Progenitor cell of endocrine pancreas (in vitro differentiated cells): ENCODE data around the gene NEK1. TPM values are rescaled to one million over a fixed set of nuclear protein-coding genes. Genes with fewer than 3 reads are reported as not detected.
"Not testable (repeated sequence)": the region's sequence is repeated elsewhere in the genome, so short reads cannot be mapped to it uniquely, and the experiment has no call there.

Experiments
- DNase-seq: peaks from one replicate; pipeline ENCODE4 v3.0.0; 2021; ENCODE audit warnings: low spot score; ENCODE audit not compliant: unreplicated experiment
- H3K27ac Mint-ChIP-seq: 2 replicates; pipeline ENCODE4 v1.8.0; 2021; ENCODE audit warnings: mild to moderate bottlenecking, moderate library complexity, mixed read lengths
- H3K27me3 Mint-ChIP-seq: 2 replicates; pipeline ENCODE4 v1.8.0; 2021; ENCODE audit warnings: mixed read lengths
- H3K36me3 Mint-ChIP-seq: 2 replicates; pipeline ENCODE4 v1.8.0; 2022; ENCODE audit warnings: mixed read lengths; ENCODE audit not compliant: insufficient read depth
- H3K4me1 Mint-ChIP-seq: 2 replicates; pipeline ENCODE4 v1.8.0; 2021; ENCODE audit warnings: low read depth, mixed read lengths
- H3K4me3 Mint-ChIP-seq: 2 replicates; pipeline ENCODE4 v1.8.0; 2021; ENCODE audit warnings: low read depth, mild to moderate bottlenecking, moderate library complexity, mixed read lengths
- H3K9me3 Mint-ChIP-seq: 2 replicates; pipeline ENCODE4 v1.8.0; 2021; ENCODE audit warnings: low read depth, mixed read lengths
- total RNA-seq: library from RNA; stranded (reverse); gene quantifications from 2 replicates; pipeline ENCODE4 v1.2.1, GENCODE V29; 2021
- TF ChIP-seq, protein P1 (sequence below): fragments of 200-600 bp; sonication (generic); IDR thresholded peaks from one replicate; pipeline ENCODE4 v1.5.0; 2021; ENCODE audit warnings: antibody characterized with exemption, mild to moderate bottlenecking; ENCODE audit not compliant: unreplicated experiment

NEK1 gene
- total RNA-seq, 1 donor from 2014 or later: 15.0 TPM

DNA sequence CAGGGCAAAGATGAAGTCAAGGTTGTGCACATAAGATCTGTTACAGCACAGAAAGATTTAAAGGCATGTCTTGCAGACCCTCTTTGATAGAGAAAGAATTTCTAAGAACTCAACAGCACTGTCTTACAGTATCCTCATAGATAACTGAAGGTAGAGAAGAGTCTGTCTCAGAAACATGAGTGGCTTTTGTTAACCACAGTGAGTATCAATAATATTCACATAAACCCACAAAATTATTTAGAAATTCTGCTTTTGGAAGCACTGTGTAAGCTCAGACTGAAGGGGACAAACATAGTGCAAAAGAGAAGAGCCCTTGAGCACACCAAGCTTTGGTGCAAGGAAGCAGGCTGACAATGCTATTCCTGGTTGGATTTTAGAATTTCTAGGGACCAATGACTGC lies 175.6 kb downstream of the NEK1 start:
- DNase-seq: no peak
- Mint-ChIP-seq H3K36me3 (no peaks in the 10 kb centered on the region), H3K27ac (no peak overlapping the region), H3K4me3 (no peak overlapping the region), H3K27me3 (no peaks in the 10 kb centered on the region), H3K4me1 (peaks cover 18% of the 10 kb centered on the region), H3K9me3 (no peaks in the 10 kb centered on the region)
- TF ChIP-seq, protein P1, sequence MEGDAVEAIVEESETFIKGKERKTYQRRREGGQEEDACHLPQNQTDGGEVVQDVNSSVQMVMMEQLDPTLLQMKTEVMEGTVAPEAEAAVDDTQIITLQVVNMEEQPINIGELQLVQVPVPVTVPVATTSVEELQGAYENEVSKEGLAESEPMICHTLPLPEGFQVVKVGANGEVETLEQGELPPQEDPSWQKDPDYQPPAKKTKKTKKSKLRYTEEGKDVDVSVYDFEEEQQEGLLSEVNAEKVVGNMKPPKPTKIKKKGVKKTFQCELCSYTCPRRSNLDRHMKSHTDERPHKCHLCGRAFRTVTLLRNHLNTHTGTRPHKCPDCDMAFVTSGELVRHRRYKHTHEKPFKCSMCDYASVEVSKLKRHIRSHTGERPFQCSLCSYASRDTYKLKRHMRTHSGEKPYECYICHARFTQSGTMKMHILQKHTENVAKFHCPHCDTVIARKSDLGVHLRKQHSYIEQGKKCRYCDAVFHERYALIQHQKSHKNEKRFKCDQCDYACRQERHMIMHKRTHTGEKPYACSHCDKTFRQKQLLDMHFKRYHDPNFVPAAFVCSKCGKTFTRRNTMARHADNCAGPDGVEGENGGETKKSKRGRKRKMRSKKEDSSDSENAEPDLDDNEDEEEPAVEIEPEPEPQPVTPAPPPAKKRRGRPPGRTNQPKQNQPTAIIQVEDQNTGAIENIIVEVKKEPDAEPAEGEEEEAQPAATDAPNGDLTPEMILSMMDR: no peak

DNA sequence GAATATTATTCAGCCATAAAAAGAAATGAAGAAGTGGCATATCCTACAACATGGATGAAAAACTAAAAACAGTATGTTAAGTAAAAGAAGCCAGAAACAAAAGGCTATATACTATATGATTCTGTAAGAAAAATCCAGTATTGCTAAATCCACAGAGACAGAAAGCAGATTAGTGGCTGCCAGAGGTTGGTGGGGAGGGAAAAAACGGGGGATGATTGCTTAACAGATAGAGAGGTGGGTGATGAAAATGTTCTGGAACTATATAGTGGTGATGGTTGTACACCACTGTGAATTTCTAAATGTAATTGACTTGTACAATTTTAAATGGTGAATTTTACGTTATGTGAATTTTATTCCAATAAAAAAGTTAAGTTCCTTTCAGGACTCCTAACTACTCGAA lies 184.0 kb downstream of the NEK1 start:
- DNase-seq: no peak
- H3K4me1 Mint-ChIP-seq: no peaks in the 10 kb centered on the region
- TF ChIP-seq, protein P1: no peak
- peaks cover 5% of the 10 kb centered on the region for H3K36me3 Mint-ChIP-seq
- no peaks in the 10 kb centered on the region for H3K27me3 Mint-ChIP-seq
- no peak overlapping the region for H3K27ac Mint-ChIP-seq
- no peak overlapping the region for H3K4me3 Mint-ChIP-seq
- no peaks in the 10 kb centered on the region for H3K9me3 Mint-ChIP-seq

DNA sequence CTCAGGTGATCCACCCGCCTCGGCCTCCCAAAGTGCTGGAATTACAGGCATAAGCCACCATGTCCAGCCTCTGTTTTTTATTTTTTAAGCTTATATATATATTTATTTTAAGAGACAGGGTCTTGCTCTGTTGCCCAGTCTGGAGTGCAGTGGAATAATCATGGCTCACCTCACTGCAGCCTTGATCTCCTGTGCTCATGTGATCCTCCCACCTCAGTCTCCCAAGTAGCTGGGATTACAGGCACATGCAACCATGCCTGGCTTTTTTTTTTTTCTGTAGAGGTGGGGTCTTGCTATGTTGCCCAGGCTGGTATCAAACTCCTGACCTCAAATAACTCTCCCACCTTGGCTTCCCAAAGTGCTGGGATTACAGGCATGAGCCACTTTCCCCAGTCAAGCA lies 184.7 kb downstream of the NEK1 start:
- H3K27me3 Mint-ChIP-seq, H3K36me3 Mint-ChIP-seq, H3K9me3 Mint-ChIP-seq, H3K4me1 Mint-ChIP-seq, H3K4me3 Mint-ChIP-seq, DNase-seq, H3K27ac Mint-ChIP-seq: not testable (repeated sequence)

DNA sequence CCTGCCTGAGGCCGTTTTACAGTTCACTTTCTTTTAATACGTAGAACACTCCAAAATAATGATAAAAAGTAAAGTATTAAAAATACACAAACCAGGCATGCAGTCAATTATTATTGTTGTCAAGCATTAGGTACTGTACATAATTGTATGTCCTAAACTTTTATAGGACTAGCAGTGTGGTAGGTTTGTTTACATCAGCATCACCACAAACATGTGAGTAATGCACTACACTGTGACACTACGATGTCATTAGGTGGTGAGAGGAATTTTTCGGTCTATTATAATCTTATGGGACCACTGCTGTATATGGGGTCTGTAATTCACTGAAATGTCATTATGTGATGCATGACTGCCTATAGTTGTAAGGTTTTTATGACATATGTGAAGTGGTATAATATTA lies 192.1 kb downstream of the NEK1 start:
- H3K27ac Mint-ChIP-seq: no peak overlapping the region
- no peaks in the 10 kb centered on the region for H3K9me3 Mint-ChIP-seq
- no peak for DNase-seq
- H3K27me3 Mint-ChIP-seq: no peaks in the 10 kb centered on the region
- no peak overlapping the region for H3K4me3 Mint-ChIP-seq
- H3K4me1 Mint-ChIP-seq: no peaks in the 10 kb centered on the region
- TF ChIP-seq, protein P1: no peak
- H3K36me3 Mint-ChIP-seq: peaks cover 7% of the 10 kb centered on the region

DNA sequence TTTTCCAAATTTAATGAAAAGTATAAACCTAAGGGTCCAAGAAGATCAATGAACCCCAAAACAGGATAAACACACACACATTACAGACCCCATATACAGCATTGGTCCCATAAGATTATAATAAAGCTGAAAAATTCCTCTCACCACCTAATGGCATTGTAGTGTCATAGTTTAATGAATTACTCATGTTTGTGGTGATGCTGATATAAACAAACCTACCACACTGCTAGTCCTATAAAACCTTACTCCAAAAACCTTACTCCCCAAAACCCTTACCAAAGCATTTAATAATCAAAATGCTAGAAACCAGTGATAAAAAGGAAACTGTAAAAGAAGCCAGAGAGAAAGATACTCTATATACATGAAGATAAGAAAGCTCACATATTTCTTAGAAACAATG lies 193.5 kb downstream of the NEK1 start:
- Mint-ChIP-seq H3K27me3 (no peaks in the 10 kb centered on the region), H3K4me1 (no peaks in the 10 kb centered on the region), H3K27ac (no peak overlapping the region), H3K4me3 (no peak overlapping the region), H3K36me3 (peaks cover 1% of the 10 kb centered on the region), H3K9me3 (no peaks in the 10 kb centered on the region)
- TF ChIP-seq, protein P1: no peak
- DNase-seq: no peak

DNA sequence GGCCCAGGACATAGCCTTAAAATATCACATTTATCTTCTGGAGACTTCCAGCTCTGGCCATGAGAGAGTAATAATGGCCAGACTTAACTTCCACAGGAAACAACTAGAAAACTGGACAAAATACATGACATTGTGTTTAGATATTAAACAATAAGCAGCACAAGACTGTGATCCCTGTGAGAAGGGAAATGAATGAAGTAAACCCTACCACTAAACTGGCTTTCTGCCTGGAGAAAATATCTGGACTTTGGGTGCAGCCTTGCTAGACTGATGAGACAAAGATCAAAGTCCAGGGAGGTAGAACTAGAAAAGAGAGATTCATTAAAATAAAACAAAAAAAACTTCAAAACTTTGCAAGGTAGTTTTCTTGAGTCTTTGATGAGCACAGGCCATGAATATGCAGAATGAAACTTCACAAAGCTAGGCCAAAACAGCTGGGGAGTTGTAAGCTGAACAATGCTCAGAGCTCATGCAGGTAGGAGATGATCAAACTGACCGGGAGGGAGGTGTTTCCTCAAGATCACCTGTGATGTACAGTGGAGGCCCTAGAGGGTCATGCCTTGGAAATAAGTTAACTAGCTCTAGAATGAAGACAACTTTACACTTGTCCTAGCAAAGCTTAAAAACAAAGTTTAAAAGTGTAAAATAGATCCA lies 194.6 kb downstream of the NEK1 start:
- no peak overlapping the region for H3K27ac Mint-ChIP-seq
- H3K4me3 Mint-ChIP-seq: no peak overlapping the region
- TF ChIP-seq, protein P1: no peak
- H3K36me3 Mint-ChIP-seq: peaks cover 1% of the 10 kb centered on the region
- DNase-seq: no peak
- H3K27me3 Mint-ChIP-seq: no peaks in the 10 kb centered on the region
- H3K9me3 Mint-ChIP-seq: no peaks in the 10 kb centered on the region
- H3K4me1 Mint-ChIP-seq: peaks cover under 1% of the 10 kb centered on the region
